ENCODE results near the gene CTSE.

DNA sequence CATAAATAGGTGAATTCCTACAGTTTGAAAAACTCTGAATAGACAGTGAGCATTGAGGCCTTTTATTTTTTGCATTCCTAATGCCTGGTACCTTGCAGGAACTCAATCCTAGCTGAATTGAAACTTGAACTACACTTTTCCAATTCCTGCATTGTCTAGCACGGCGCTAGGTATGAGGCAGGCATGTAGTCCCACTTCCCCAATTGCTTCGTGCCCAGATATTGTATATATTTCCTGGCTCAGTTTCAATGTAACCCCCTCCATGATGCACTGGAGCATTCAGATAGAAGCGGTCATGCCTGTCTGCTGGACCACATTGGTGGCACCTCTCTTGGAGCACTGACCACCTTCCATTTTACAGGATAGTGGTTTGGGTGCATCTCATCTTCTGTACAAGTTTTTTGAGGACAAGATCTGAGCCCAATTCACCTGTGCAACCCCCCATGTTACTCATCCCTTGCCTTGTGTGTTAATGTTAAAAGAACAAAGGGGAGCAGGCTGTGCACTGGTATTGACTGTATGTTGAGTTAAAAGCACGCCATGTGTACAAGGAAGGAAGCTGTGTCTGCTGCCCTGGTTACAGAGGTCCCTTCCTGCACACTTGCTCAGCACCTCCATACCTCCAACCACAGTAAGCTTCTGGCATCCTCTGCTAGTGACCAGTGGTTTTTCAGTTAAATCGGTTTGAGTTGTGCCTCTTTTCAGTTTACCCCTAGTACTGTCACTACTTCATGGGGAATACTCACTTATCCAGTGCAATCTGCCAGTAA lies 10.5 kb downstream of the CTSE start:
- TF ChIP-seq, protein P1, sequence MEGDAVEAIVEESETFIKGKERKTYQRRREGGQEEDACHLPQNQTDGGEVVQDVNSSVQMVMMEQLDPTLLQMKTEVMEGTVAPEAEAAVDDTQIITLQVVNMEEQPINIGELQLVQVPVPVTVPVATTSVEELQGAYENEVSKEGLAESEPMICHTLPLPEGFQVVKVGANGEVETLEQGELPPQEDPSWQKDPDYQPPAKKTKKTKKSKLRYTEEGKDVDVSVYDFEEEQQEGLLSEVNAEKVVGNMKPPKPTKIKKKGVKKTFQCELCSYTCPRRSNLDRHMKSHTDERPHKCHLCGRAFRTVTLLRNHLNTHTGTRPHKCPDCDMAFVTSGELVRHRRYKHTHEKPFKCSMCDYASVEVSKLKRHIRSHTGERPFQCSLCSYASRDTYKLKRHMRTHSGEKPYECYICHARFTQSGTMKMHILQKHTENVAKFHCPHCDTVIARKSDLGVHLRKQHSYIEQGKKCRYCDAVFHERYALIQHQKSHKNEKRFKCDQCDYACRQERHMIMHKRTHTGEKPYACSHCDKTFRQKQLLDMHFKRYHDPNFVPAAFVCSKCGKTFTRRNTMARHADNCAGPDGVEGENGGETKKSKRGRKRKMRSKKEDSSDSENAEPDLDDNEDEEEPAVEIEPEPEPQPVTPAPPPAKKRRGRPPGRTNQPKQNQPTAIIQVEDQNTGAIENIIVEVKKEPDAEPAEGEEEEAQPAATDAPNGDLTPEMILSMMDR (IDR thresholded peaks at IDR 0.05), result no peak
- TF ChIP-seq ZFX (IDR thresholded peaks at IDR 0.05; ENCODE audit: borderline replicate concordance), result no peak

Measured in 22Rv1 (cell line).